GM10847 (cell line): ENCODE measurements around the gene CRYGN.

Experiments
- POLR2A ChIP-seq: IDR thresholded peaks from 2 replicates; pipeline ENCODE4 v1.6.1; 2011; ENCODE audit not compliant: insufficient read length; ENCODE audit errors: extremely low read depth

The CRYGN gene

GRCh38 chr7:151427705-151428377 is 12.1 kb downstream of the CRYGN start:
- TF ChIP-seq POLR2A, result no peak

GRCh38 chr7:151426904-151427704 is 12.8 kb downstream of the CRYGN start:
- TF ChIP-seq POLR2A, result no peak

DNA sequence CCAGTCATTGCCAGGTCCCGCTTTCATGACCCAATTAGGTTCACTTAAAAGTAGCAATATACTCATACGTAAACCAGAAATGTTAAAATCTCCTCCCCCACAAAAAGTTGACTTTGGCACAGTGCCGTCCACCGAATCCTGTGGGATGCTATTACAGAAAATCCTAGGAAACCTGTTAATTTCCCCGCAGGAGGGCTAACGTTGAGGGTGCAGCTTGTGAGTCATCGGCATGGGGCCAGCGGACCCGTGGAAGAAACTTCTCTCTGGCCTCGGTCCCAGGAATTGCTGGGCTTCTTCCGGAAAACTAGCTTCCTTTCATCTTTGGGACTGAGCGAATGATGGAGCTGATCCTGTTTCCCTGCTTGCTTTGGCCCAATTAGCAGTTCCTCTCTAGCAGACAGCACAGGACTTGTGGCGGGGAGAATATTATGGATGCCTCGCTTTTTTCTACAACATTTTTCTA is 13.5 kb downstream of the CRYGN start:
- TF ChIP-seq POLR2A, result no peak

DNA sequence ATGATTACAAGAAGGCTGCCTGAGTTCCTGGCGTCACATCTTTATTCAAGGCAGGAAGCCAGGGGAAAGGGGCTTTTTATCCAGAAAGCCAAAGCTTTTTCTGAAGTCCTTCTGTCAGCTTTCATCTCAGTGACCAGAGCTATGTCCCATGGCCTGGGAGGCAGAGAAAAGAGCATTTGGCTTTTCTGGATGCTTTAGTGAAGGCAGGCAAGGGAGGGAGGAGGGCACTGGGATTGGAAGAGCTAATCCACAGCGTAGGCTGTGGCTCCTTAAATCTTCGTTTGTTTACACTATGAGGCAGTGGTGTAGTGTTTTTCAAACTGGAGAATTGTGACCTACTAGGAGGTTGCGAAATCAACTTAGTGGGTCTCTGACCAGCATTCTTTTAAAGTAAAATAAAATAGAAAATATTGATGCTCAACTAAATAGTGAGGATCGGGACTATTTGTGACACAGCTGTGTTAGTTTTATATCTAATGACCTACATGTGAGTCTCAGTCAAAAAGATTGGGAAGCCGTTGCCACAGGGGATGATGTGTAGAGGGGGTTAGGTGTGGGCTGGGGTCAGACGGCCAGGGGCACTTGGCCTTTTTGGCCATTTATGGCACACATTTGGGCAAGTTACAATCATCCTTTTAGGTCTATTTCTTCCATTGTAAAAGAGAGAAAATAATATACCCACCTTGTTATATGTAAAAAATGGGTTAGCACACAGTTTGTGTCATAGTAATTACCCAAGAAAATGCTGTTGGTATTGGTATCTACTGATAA is 14.1 kb downstream of the CRYGN start:
- no peak for TF ChIP-seq POLR2A

DNA sequence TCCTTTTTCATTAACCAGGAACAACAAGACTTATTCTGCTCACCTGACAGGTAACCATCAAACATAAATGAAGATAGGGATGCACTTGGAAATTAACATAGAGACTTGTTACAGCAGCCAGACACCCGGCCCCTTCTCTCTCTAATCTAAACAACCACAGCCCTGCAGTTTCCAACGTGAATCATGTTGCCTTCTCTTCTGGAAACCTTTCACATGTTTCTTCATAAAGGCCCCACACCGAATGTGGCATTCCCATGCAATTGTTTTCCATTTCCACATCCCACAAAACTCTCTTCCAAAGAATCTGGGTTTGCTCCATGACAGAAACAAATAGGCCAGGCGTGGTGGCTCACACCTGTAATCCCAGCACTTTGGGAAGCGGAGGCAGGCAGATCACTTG is 15.1 kb downstream of the CRYGN start:
- no peak for TF ChIP-seq POLR2A

GRCh38 chr7:151423936-151424335 is 16.0 kb downstream of the CRYGN start:
- no peak for TF ChIP-seq POLR2A

DNA sequence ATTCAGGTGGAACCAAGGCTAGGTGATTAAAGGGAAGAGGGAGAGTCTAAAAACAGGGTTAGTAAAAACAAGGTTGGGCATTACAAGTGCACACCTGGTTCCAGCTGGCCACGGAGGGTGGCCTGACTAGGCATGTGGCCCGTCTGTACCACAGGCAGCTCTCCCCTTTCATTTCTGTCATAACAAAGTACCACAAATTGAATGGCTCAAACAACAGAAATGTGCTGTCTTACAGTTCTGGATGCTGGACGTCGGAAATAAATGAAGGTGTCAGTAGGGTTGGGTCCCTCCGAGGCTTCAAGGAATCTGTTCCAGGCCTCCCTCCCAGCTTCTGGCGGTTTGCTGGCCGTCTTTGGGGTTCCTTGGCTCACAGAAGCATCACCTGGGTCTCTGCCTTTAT is 16.7 kb downstream of the CRYGN start:
- no peak for TF ChIP-seq POLR2A

DNA sequence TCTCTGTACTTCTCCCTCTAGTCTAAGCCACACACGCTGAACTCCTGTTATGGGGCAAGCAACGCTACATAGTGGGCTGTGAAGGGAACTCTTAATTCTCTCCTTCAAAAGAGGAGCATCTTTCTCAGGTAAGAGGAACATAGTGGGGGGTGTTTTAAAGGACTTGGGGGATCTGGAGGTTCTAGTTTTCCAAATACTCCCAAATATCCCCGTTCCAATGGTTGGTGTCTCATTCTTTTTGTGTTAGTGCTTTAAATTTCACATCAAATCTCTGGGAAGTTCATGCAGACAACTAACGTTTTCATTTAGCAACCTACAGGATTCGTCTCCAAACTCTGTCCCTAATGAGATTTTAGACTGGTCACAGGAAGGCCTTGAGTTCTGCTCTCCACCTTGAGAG is 17.7 kb downstream of the CRYGN start:
- no peak for TF ChIP-seq POLR2A

GRCh38 chr7:151420144-151420543 is 19.8 kb downstream of the CRYGN start:
- TF ChIP-seq POLR2A, result no peak

GRCh38 chr7:151416941-151417315 is 23.0 kb downstream of the CRYGN start:
- no peak for TF ChIP-seq POLR2A

DNA sequence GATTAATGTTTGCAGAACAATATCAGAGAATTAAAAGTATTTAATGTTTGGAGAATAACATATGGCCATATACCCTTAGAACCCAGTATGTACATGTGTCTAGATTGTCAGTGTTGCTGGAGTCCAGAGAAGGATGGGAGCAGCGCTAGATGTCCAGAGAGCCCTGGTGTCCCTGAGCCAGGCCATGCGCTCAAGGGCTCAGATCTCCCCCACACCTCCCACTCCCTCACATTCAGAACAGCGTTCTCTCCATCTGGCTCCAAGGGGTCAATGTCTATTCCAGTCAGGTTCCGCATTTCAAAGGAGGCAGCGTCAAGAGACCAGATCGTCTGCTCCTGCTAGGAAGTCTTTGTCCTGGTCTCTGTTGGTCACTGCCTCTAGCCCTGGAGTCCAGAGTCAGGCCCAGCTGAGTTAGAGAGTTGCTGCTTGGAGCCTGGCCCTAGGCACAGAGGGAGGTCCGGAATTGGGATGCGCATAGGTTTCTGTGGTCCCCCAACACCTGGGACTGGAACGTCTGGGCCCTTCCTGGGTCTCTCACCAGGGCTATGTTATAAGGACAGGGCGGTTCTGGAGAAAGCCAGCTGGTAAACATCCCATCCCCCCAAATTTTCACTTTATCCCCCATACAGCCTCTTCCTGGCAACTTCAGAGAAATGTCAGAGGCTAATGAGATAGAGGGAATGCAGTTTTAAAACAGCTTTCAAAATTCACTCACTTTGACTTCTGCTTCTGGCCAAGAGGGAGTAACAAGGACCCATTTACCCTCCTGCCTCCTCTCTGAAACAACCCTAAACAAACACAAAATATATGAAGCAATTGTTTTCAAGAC is 23.6 kb downstream of the CRYGN start:
- no peak for TF ChIP-seq POLR2A

DNA sequence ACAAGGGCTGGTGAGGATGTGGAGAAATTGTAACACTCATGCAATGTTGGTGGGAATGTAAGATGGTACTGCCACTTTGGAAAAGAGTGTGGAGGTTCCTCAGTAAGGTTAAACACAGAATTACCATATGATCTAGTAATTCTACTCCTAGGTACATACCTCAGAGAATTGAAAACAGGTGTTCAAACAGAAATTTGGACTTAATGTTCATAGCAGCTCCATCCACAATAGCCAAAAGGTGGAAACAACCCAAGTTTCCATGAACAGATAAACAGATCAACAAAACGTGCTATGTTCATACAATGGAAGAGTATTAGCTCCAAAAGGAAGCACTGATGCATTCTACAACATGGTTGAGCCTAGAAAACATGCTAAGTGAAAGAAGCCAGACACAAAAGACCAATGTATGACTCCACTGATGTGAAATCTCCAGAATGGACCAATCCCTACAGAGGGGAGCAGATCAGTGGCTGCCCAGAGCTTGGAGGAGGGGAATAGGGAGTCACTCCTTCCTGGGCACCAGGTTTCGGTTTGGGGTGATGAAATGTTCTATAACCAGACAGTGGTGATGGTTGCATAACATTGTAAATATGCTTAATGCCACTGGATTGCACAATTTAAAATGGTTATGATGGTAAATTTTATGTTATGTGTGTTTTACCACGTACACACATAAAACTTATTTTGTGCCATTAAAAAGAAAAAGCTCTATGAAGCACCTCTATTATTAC is 24.4 kb downstream of the CRYGN start:
- no peak for TF ChIP-seq POLR2A

- no peak for TF ChIP-seq POLR2A
These were observed 26.7 kb downstream of the CRYGN start for GRCh38 chr7:151413241-151413640.

DNA sequence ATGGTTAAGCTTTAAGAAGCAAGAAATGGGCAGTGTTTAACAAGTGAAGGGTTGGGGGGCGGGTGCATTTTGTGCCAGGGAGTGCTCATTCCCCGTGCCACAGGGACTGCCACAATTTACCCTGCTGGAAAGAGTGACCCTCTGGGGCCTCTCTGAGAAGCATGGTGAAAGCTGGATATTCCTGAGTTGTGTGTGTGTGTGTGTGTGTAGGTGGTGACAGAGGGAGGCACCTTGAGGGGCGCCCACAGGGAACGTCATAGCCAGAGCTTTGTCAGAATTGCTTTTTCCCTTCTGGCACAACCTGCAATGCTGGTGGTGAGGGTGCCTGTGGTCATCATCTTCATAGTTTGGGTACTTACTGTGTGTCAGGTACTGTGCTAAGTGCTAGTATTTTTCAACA is 27.6 kb downstream of the CRYGN start:
- no peak for TF ChIP-seq POLR2A
